GM19395 (cell line): ENCODE data around the gene ACLY.
"Not testable (repeated sequence)": the region's sequence is repeated elsewhere in the genome, so short reads cannot be mapped to it uniquely, and the experiment has no call there.

Experiments
- ATAC-seq: cut with Tn5 transposase; IDR thresholded peaks from one replicate; pipeline ENCODE4 v1.9.1; 2021; ENCODE audit warnings: mild to moderate bottlenecking, moderate library complexity; ENCODE audit not compliant: unreplicated experiment

The ACLY gene

GRCh38 chr17:41939693-41940090 is 20.9 kb upstream of the ACLY start:
- ATAC-seq: no peak

GRCh38 chr17:41939044-41939692 is 20.4 kb upstream of the ACLY start:
- ATAC-seq: no peak

GRCh38 chr17:41937970-41938954 is 19.5 kb upstream of the ACLY start:
- no peak for ATAC-seq

GRCh38 chr17:41935641-41936040 is 16.9 kb upstream of the ACLY start:
- ATAC-seq: no peak

GRCh38 chr17:41932816-41933389 is 14.2 kb upstream of the ACLY start:
- ATAC-seq: no peak

- ATAC-seq: not testable (repeated sequence)
Measured at GRCh38 chr17:41931715-41932114, 13.0 kb upstream of the ACLY start.

- ATAC-seq: peak; percentile 49
Measured at GRCh38 chr17:41930833-41931156, 12.0 kb upstream of the ACLY start.

- peak; percentile 91 for ATAC-seq
Measured at GRCh38 chr17:41930009-41930832, 11.5 kb upstream of the ACLY start, which contains the start of gene ODAD4. Gene ODAD4, plus strand, starts transcription at chr17:41930617. Its CDS starts 107 bp downstream, at chr17:41930724.

GRCh38 chr17:41928693-41929251 is 10.0 kb upstream of the ACLY start:
- no peak for ATAC-seq

GRCh38 chr17:41925991-41926590 is 7.3 kb upstream of the ACLY start:
- ATAC-seq: no peak

- no peak for ATAC-seq
Measured at GRCh38 chr17:41920580-41920955, 1.8 kb upstream of the ACLY start.

GRCh38 chr17:41919840-41920579 is 1.3 kb upstream of the ACLY start:
- ATAC-seq: no peak

GRCh38 chr17:41919165-41919817 is 540 bp upstream of the ACLY start:
- ATAC-seq: peak; percentile 23

- peak; percentile 8 for ATAC-seq
Measured at GRCh38 chr17:41917679-41918313, 955 bp downstream of the ACLY start.

GRCh38 chr17:41917192-41917591 is 1.6 kb downstream of the ACLY start:
- ATAC-seq: no peak

GRCh38 chr17:41915566-41915965 is 3.2 kb downstream of the ACLY start:
- no peak for ATAC-seq

GRCh38 chr17:41915020-41915419 is 3.7 kb downstream of the ACLY start:
- ATAC-seq: no peak

- no peak for ATAC-seq
Measured at GRCh38 chr17:41914358-41914766, 4.4 kb downstream of the ACLY start.
